Measurements from ENCODE around the gene UBE2L5. TPM values are rescaled to one million over a fixed set of nuclear protein-coding genes. Genes with fewer than 3 reads are reported as not detected.

Gene UBE2L5
- polyA plus RNA-seq, 1 donor from 2014 or later: not detected

GRCh38 chr13:30400376-30400775 is 21.9 kb upstream of the UBE2L5 start:
- Histone ChIP-seq H3K27me3 (ENCODE audit: insufficient read depth, low read depth, low read length) (no peaks in the 10 kb centered on the region), H2AFZ (ENCODE audit: low read depth, low read length) (no peak overlapping the region), H4K20me1 (ENCODE audit: insufficient read depth) (no peaks in the 10 kb centered on the region), H3K9ac (ENCODE audit: low read length) (no peak overlapping the region), H3K9me3 (ENCODE audit: low read length) (no peaks in the 10 kb centered on the region), H3K79me2 (replicated peaks; ENCODE audit: insufficient read depth, low read length) (no peaks in the 10 kb centered on the region), H3K36me3 (ENCODE audit: insufficient read depth, low read length) (no peaks in the 10 kb centered on the region), H3K27ac (ENCODE audit: low read length) (no peak overlapping the region), H3K9me2 (ENCODE audit: insufficient read depth, low read length) (no peaks in the 10 kb centered on the region), H3K4me2 (ENCODE audit: low read length) (no peak overlapping the region), H3K4me3 (ENCODE audit: low read length) (no peak overlapping the region), H3F3A (ENCODE audit: insufficient read depth, low read length, poor library complexity, severe bottlenecking) (no peaks in the 10 kb centered on the region)
- TF ChIP-seq EZH2 (IDR thresholded peaks at IDR 0.05; ENCODE audit: borderline replicate concordance, insufficient read depth, low read length, poor library complexity, severe bottlenecking) (no peak), EP300 (conservative IDR thresholded peaks at IDR 0.05; ENCODE audit: poor library complexity, severe bottlenecking) (no peak)

DNA sequence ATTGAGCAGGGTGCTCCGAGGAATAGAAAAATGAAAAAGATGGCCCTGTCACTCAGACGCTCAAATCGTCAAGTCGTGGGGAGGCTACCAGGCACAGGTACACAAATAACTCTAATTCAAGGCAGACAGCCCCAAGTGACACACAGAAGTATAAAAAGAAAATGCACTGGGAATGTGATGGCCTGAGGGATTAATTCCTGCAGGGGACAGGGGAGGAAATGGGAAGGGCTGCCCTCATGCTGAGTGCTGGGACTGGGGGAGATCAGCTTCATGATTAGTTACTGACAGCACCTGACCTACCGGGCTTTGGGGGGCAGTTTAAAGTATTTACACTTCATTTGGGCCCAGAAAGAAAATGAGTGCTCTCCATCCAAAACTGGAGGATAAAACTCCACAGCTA is 20.9 kb upstream of the UBE2L5 start:
- Histone ChIP-seq H4K20me1 (ENCODE audit: insufficient read depth) (no peaks in the 10 kb centered on the region), H3K27ac (ENCODE audit: low read length) (no peak overlapping the region), H3K9me2 (ENCODE audit: insufficient read depth, low read length) (no peaks in the 10 kb centered on the region), H2AFZ (ENCODE audit: low read depth, low read length) (no peak overlapping the region), H3K4me2 (ENCODE audit: low read length) (no peak overlapping the region), H3F3A (ENCODE audit: insufficient read depth, low read length, poor library complexity, severe bottlenecking) (no peaks in the 10 kb centered on the region), H3K4me3 (ENCODE audit: low read length) (no peak overlapping the region), H3K79me2 (replicated peaks; ENCODE audit: insufficient read depth, low read length) (no peaks in the 10 kb centered on the region), H3K9ac (ENCODE audit: low read length) (no peak overlapping the region), H3K36me3 (ENCODE audit: insufficient read depth, low read length) (no peaks in the 10 kb centered on the region), H3K9me3 (ENCODE audit: low read length) (no peaks in the 10 kb centered on the region), H3K27me3 (ENCODE audit: insufficient read depth, low read depth, low read length) (no peaks in the 10 kb centered on the region)
- TF ChIP-seq, protein P1, sequence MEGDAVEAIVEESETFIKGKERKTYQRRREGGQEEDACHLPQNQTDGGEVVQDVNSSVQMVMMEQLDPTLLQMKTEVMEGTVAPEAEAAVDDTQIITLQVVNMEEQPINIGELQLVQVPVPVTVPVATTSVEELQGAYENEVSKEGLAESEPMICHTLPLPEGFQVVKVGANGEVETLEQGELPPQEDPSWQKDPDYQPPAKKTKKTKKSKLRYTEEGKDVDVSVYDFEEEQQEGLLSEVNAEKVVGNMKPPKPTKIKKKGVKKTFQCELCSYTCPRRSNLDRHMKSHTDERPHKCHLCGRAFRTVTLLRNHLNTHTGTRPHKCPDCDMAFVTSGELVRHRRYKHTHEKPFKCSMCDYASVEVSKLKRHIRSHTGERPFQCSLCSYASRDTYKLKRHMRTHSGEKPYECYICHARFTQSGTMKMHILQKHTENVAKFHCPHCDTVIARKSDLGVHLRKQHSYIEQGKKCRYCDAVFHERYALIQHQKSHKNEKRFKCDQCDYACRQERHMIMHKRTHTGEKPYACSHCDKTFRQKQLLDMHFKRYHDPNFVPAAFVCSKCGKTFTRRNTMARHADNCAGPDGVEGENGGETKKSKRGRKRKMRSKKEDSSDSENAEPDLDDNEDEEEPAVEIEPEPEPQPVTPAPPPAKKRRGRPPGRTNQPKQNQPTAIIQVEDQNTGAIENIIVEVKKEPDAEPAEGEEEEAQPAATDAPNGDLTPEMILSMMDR (IDR thresholded peaks at IDR 0.05; ENCODE audit: poor library complexity, severe bottlenecking): no peak
- TF ChIP-seq RAD21 (conservative IDR thresholded peaks at IDR 0.05) (no peak), EP300 (conservative IDR thresholded peaks at IDR 0.05; ENCODE audit: poor library complexity, severe bottlenecking) (no peak), POLR2AphosphoS5 (IDR thresholded peaks at IDR 0.05) (no peak), REST (IDR thresholded peaks at IDR 0.05; ENCODE audit: borderline replicate concordance) (no peak), EZH2 (IDR thresholded peaks at IDR 0.05; ENCODE audit: borderline replicate concordance, insufficient read depth, low read length, poor library complexity, severe bottlenecking) (no peak)

GRCh38 chr13:30403456-30403855 is 18.8 kb upstream of the UBE2L5 start:
- H3K9ac ChIP-seq (ENCODE audit: low read length): no peak overlapping the region

More at GRCh38 chr13:30403456-30403855, 18.8 kb upstream of the UBE2L5 start:
- TF ChIP-seq EP300 (conservative IDR thresholded peaks at IDR 0.05; ENCODE audit: poor library complexity, severe bottlenecking) (no peak), EZH2 (IDR thresholded peaks at IDR 0.05; ENCODE audit: borderline replicate concordance, insufficient read depth, low read length, poor library complexity, severe bottlenecking) (no peak), RAD21 (conservative IDR thresholded peaks at IDR 0.05) (no peak), MXI1 (conservative IDR thresholded peaks at IDR 0.05; ENCODE audit: poor library complexity, severe bottlenecking) (no peak), POLR2AphosphoS5 (IDR thresholded peaks at IDR 0.05) (no peak)
- Histone ChIP-seq H3F3A (ENCODE audit: insufficient read depth, low read length, poor library complexity, severe bottlenecking) (no peaks in the 10 kb centered on the region), H3K36me3 (ENCODE audit: insufficient read depth, low read length) (no peaks in the 10 kb centered on the region), H2AFZ (ENCODE audit: low read depth, low read length) (no peak overlapping the region), H3K9me2 (ENCODE audit: insufficient read depth, low read length) (no peaks in the 10 kb centered on the region), H3K27me3 (ENCODE audit: insufficient read depth, low read depth, low read length) (no peaks in the 10 kb centered on the region), H3K79me2 (replicated peaks; ENCODE audit: insufficient read depth, low read length) (no peaks in the 10 kb centered on the region), H3K4me2 (ENCODE audit: low read length) (no peak overlapping the region), H4K20me1 (ENCODE audit: insufficient read depth) (no peaks in the 10 kb centered on the region), H3K9me3 (ENCODE audit: low read length) (no peaks in the 10 kb centered on the region), H3K4me3 (ENCODE audit: low read length) (no peak overlapping the region), H3K27ac (ENCODE audit: low read length) (no peak overlapping the region)

All from neural cell (in vitro differentiated cells).